Measurements from ENCODE around the gene MBD3L2B.

Gene MBD3L2B

GRCh38 chr19:6997679-6998445 is 23.4 kb downstream of the MBD3L2B start:
- TF ChIP-seq EZH2 (IDR thresholded peaks at IDR 0.05; ENCODE audit: borderline replicate concordance, low read depth, low read length, severe bottlenecking) (no peak), CTCF (IDR thresholded peaks at IDR 0.05; ENCODE audit: borderline replicate concordance, extremely low read depth, low read length, poor library complexity, severe bottlenecking) (no peak)
- Histone ChIP-seq H3K4me1 (ENCODE audit: insufficient read depth, low read length) (no peaks in the 10 kb centered on the region), H3K36me3 (ENCODE audit: insufficient read depth, low read length) (no peaks in the 10 kb centered on the region), H3K9ac (ENCODE audit: low read depth, low read length) (no peak overlapping the region), H3K27ac (ENCODE audit: low read length) (no peak overlapping the region), H3K79me2 (ENCODE audit: insufficient read depth, low read length) (no peaks in the 10 kb centered on the region), H3K4me2 (ENCODE audit: insufficient read depth, low read length) (no peak overlapping the region), H3K9me3 (ENCODE audit: insufficient read depth, low read length, severe bottlenecking) (no peaks in the 10 kb centered on the region), H2AFZ (ENCODE audit: low read depth, low read length) (no peak overlapping the region), H4K20me1 (ENCODE audit: insufficient read depth, low read length) (no peaks in the 10 kb centered on the region), H3K4me3 (ENCODE audit: low read depth in 1 of 2, low read length in 2 of 2) (no peak overlapping the region), H3K27me3 (ENCODE audit: insufficient read depth, low read length, poor library complexity) (no peaks in the 10 kb centered on the region)
- DNase-seq, result no peak
- ATAC-seq (ENCODE audit: insufficient read depth, low read depth), result no peak

GRCh38 chr19:6996810-6997209 is 24.4 kb downstream of the MBD3L2B start:
- H3K36me3 ChIP-seq (ENCODE audit: insufficient read depth, low read length), result no peaks in the 10 kb centered on the region
- no peaks in the 10 kb centered on the region for H4K20me1 ChIP-seq (ENCODE audit: insufficient read depth, low read length)
- H3K4me2 ChIP-seq (ENCODE audit: insufficient read depth, low read length), result no peak overlapping the region
- no peak overlapping the region for H2AFZ ChIP-seq (ENCODE audit: low read depth, low read length)
- no peak overlapping the region for H3K27ac ChIP-seq (ENCODE audit: low read length)
- H3K27me3 ChIP-seq (ENCODE audit: insufficient read depth, low read length, poor library complexity), result no peaks in the 10 kb centered on the region
- H3K79me2 ChIP-seq (ENCODE audit: insufficient read depth, low read length), result no peaks in the 10 kb centered on the region
- TF ChIP-seq CTCF (IDR thresholded peaks at IDR 0.05; ENCODE audit: borderline replicate concordance, extremely low read depth, low read length, poor library complexity, severe bottlenecking) (no peak), EZH2 (IDR thresholded peaks at IDR 0.05; ENCODE audit: borderline replicate concordance, low read depth, low read length, severe bottlenecking) (no peak)
- H3K9me3 ChIP-seq (ENCODE audit: insufficient read depth, low read length, severe bottlenecking), result no peaks in the 10 kb centered on the region
- H3K9ac ChIP-seq (ENCODE audit: low read depth, low read length), result no peak overlapping the region
- H3K4me3 ChIP-seq (ENCODE audit: low read depth in 1 of 2, low read length in 2 of 2), result no peak overlapping the region
- no peak for ATAC-seq (ENCODE audit: insufficient read depth, low read depth)
- no peaks in the 10 kb centered on the region for H3K4me1 ChIP-seq (ENCODE audit: insufficient read depth, low read length)
- no peak for DNase-seq

- Histone ChIP-seq H3K27me3 (ENCODE audit: insufficient read depth, low read length, poor library complexity) (no peaks in the 10 kb centered on the region), H3K9me3 (ENCODE audit: insufficient read depth, low read length, severe bottlenecking) (no peaks in the 10 kb centered on the region)
Measured at GRCh38 chr19:6995054-6995453, 26.2 kb downstream of the MBD3L2B start.

More at GRCh38 chr19:6995054-6995453, 26.2 kb downstream of the MBD3L2B start:
- Histone ChIP-seq H3K27ac (ENCODE audit: low read length) (no peak overlapping the region), H3K4me2 (ENCODE audit: insufficient read depth, low read length) (no peak overlapping the region), H3K36me3 (ENCODE audit: insufficient read depth, low read length) (no peaks in the 10 kb centered on the region), H3K4me1 (ENCODE audit: insufficient read depth, low read length) (no peaks in the 10 kb centered on the region), H4K20me1 (ENCODE audit: insufficient read depth, low read length) (no peaks in the 10 kb centered on the region), H2AFZ (ENCODE audit: low read depth, low read length) (no peak overlapping the region), H3K4me3 (ENCODE audit: low read depth in 1 of 2, low read length in 2 of 2) (no peak overlapping the region), H3K9ac (ENCODE audit: low read depth, low read length) (no peak overlapping the region), H3K79me2 (ENCODE audit: insufficient read depth, low read length) (no peaks in the 10 kb centered on the region)
- TF ChIP-seq CTCF (IDR thresholded peaks at IDR 0.05; ENCODE audit: borderline replicate concordance, extremely low read depth, low read length, poor library complexity, severe bottlenecking), result no peak
- TF ChIP-seq EZH2 (IDR thresholded peaks at IDR 0.05; ENCODE audit: borderline replicate concordance, low read depth, low read length, severe bottlenecking), result no peak
- DNase-seq (no peak), ATAC-seq (ENCODE audit: insufficient read depth, low read depth) (no peak)
